ENCODE measurements around the gene LYRM2. TPM values are rescaled to one million over a fixed set of nuclear protein-coding genes. Genes with fewer than 3 reads are reported as not detected.
A peak's percentile ranks its signal among the peaks of the same experiment; 100 is the strongest.

The LYRM2 gene
- 30.2 TPM for total RNA-seq (ENCODE audit: unreplicated experiment)
- long read RNA-seq, full-length matches to known transcripts = 24 of 27 reads
- long read RNA-seq, partial matches to known transcripts = 0 of 27 reads
- long read RNA-seq, other reads (novel, unspliced or antisense) = 3 of 27 reads

- DNase-seq = peak; percentile 94
- H3K27ac Mint-ChIP-seq (ENCODE audit: unreplicated experiment) = peak within 1 kb of the TSS; percentile 95
- no peaks in the 10 kb centered on the region for H3K9me3 Mint-ChIP-seq (ENCODE audit: unreplicated experiment)
- H3K27me3 Mint-ChIP-seq (ENCODE audit: unreplicated experiment) = peaks cover 2% of the 10 kb centered on the region
- peak within 1 kb of the TSS; percentile 100 for H3K4me3 Mint-ChIP-seq (ENCODE audit: unreplicated experiment)
- no peak for TF ChIP-seq CTCF (IDR thresholded peaks at IDR 0.05; ENCODE audit: partially characterized antibody, unreplicated experiment)
- no peaks in the 10 kb centered on the region for H3K36me3 Mint-ChIP-seq (ENCODE audit: unreplicated experiment)
- H3K4me1 Mint-ChIP-seq (ENCODE audit: low read depth, unreplicated experiment) = peaks cover 6% of the 10 kb centered on the region
Measured at GRCh38 chr6:89638320-89639195, at the start of gene LYRM2. TSS of gene LYRM2 (minus strand) at chr6:89638747. CDS start at chr6:89638716, 31 bp downstream.

- Mint-ChIP-seq H3K27me3 (ENCODE audit: unreplicated experiment) (no peaks in the 10 kb centered on the region), H3K36me3 (ENCODE audit: unreplicated experiment) (no peaks in the 10 kb centered on the region), H3K4me1 (ENCODE audit: low read depth, unreplicated experiment) (no peaks in the 10 kb centered on the region), H3K9me3 (ENCODE audit: unreplicated experiment) (peaks cover 2% of the 10 kb centered on the region), H3K27ac (ENCODE audit: unreplicated experiment) (no peak overlapping the region), H3K4me3 (ENCODE audit: unreplicated experiment) (no peak overlapping the region)
- no peak for DNase-seq
- no peak for TF ChIP-seq CTCF (IDR thresholded peaks at IDR 0.05; ENCODE audit: partially characterized antibody, unreplicated experiment)
Measured at GRCh38 chr6:89688328-89688727, 49.8 kb upstream of the LYRM2 start.

GRCh38 chr6:89685311-89685710 is 46.8 kb upstream of the LYRM2 start:
- no peak for TF ChIP-seq CTCF (IDR thresholded peaks at IDR 0.05; ENCODE audit: partially characterized antibody, unreplicated experiment)
- no peaks in the 10 kb centered on the region for H3K4me1 Mint-ChIP-seq (ENCODE audit: low read depth, unreplicated experiment)
- peaks cover 2% of the 10 kb centered on the region for H3K9me3 Mint-ChIP-seq (ENCODE audit: unreplicated experiment)
- DNase-seq = no peak
- no peak overlapping the region for H3K4me3 Mint-ChIP-seq (ENCODE audit: unreplicated experiment)
- no peaks in the 10 kb centered on the region for H3K36me3 Mint-ChIP-seq (ENCODE audit: unreplicated experiment)
- no peaks in the 10 kb centered on the region for H3K27me3 Mint-ChIP-seq (ENCODE audit: unreplicated experiment)
- H3K27ac Mint-ChIP-seq (ENCODE audit: unreplicated experiment) = no peak overlapping the region

- no peak for DNase-seq
- Mint-ChIP-seq H3K27me3 (ENCODE audit: unreplicated experiment) (no peaks in the 10 kb centered on the region), H3K36me3 (ENCODE audit: unreplicated experiment) (no peaks in the 10 kb centered on the region), H3K4me3 (ENCODE audit: unreplicated experiment) (no peak overlapping the region), H3K27ac (ENCODE audit: unreplicated experiment) (no peak overlapping the region), H3K4me1 (ENCODE audit: low read depth, unreplicated experiment) (no peaks in the 10 kb centered on the region), H3K9me3 (ENCODE audit: unreplicated experiment) (peaks cover 2% of the 10 kb centered on the region)
- TF ChIP-seq CTCF (IDR thresholded peaks at IDR 0.05; ENCODE audit: partially characterized antibody, unreplicated experiment) = no peak
Measured at GRCh38 chr6:89682991-89683390, 44.4 kb upstream of the LYRM2 start.

- H3K9me3 Mint-ChIP-seq (ENCODE audit: unreplicated experiment) = peaks cover 2% of the 10 kb centered on the region
- DNase-seq = no peak
- H3K27ac Mint-ChIP-seq (ENCODE audit: unreplicated experiment) = no peak overlapping the region
- H3K27me3 Mint-ChIP-seq (ENCODE audit: unreplicated experiment) = no peaks in the 10 kb centered on the region
- H3K4me1 Mint-ChIP-seq (ENCODE audit: low read depth, unreplicated experiment) = no peaks in the 10 kb centered on the region
- H3K36me3 Mint-ChIP-seq (ENCODE audit: unreplicated experiment) = no peaks in the 10 kb centered on the region
- TF ChIP-seq CTCF (IDR thresholded peaks at IDR 0.05; ENCODE audit: partially characterized antibody, unreplicated experiment) = no peak
- H3K4me3 Mint-ChIP-seq (ENCODE audit: unreplicated experiment) = no peak overlapping the region
Measured at GRCh38 chr6:89681983-89682564, 43.5 kb upstream of the LYRM2 start.
